ENCODE data around the gene KRTAP20-3.

- TF ChIP-seq POLR2A (IDR thresholded peaks at IDR 0.05) (no peak), CTCF (IDR thresholded peaks at IDR 0.05) (no peak)
Measured at GRCh38 chr21:30598802-30599201, 43.9 kb upstream of the KRTAP20-3 start, which contains the start of gene KRTAP6-2.

Measured in heart left ventricle (tissue), 13 donors.